SK-N-SH (cell line): Measurements from ENCODE around the gene ARAP1. TPM values are rescaled to one million over a fixed set of nuclear protein-coding genes. Genes with fewer than 3 reads are reported as not detected.

Source experiments
- CTCF ChIA-PET: fragments of 300-600, 350-600 bp; formaldehyde crosslinking; extraction: SDS; loops from one replicate; lab custom pipeline; 2021; lab: Yijun Ruan, JAX
- POLR2A ChIA-PET: fragments of 350-600 bp; sonication (Branson Sonifier 250); formaldehyde crosslinking; extraction: SDS; loops from one replicate; lab custom pipeline; 2020; ENCODE audit warnings: antibody characterized with exemption, inconsistent platforms; lab: Yijun Ruan, JAX
- DNase-seq: peaks from one replicate; pipeline ENCODE4 v3.0.0; 2012
- H2AFZ ChIP-seq: fragments of 200-600 bp; sonication (generic); 2 replicates; pipeline ENCODE4 v1.8.1; 2016; ENCODE audit warnings: antibody characterized with exemption, mild to moderate bottlenecking, low read depth
- H3F3A ChIP-seq: fragments of 200-600 bp; sonication (generic); replicated peaks from 2 replicates; pipeline ENCODE3; 2016; ENCODE audit warnings: antibody characterized with exemption, mild to moderate bottlenecking; ENCODE audit not compliant: insufficient read depth
- H3K27ac ChIP-seq, 2 experiments: fragments of 200-500 bp in 1 of 2; fragments of 200-600 bp in 1 of 2; sonication (Bioruptor generic) in 1 of 2; sonication (generic), shearing (Covaris generic) in 1 of 2; 2 replicates each; pipeline versions ENCODE4 v1.5.1 to v1.6.1; 2014 to 2016; ENCODE audit warnings: low read depth in 2 of 2, inconsistent platforms in 1 of 2, low read length in 1 of 2, mild to moderate bottlenecking in 1 of 2, mixed read lengths in 1 of 2
- H3K27me3 ChIP-seq: fragments of 200-600 bp; sonication (generic), shearing (Covaris generic); 2 replicates; pipeline ENCODE4 v1.6.1; 2016; ENCODE audit warnings: mixed run types; ENCODE audit not compliant: insufficient read depth
- H3K36me3 ChIP-seq, 2 experiments: fragments of 200-500 bp in 1 of 2; fragments of 200-600 bp in 1 of 2; sonication (Bioruptor generic) in 1 of 2; sonication (generic) in 1 of 2; replicated peaks in 1 of 2; 2 replicates each; pipeline versions ENCODE3 to v1.5.1; 2014 to 2016; ENCODE audit warnings: low read length in 1 of 2, mild to moderate bottlenecking in 1 of 2; ENCODE audit not compliant: insufficient read depth in 2 of 2, control insufficient read depth in 1 of 2
- H3K4me1 ChIP-seq, 2 experiments: fragments of 200-500 bp in 1 of 2; fragments of 200-600 bp in 1 of 2; sonication (Bioruptor generic) in 1 of 2; sonication (generic), shearing (Covaris generic) in 1 of 2; 2 replicates each; pipeline versions ENCODE4 v1.5.1 to v1.6.1; 2014 to 2016; ENCODE audit warnings: low read depth in 1 of 2, low read length in 1 of 2, mixed run types in 1 of 2; ENCODE audit not compliant: insufficient read depth in 2 of 2, control insufficient read depth in 1 of 2
- H3K4me2 ChIP-seq: fragments of 200-600 bp; sonication (generic), shearing (Covaris generic); 2 replicates; pipeline ENCODE4 v1.6.1; 2017; ENCODE audit warnings: mixed run types
- H3K4me3 ChIP-seq, 2 experiments: fragments of 200-500 bp in 1 of 2; fragments of 200-600 bp in 1 of 2; sonication (Bioruptor generic) in 1 of 2; sonication (generic), shearing (Covaris generic) in 1 of 2; 2 replicates each; pipeline versions ENCODE4 v1.5.1 to v1.8.1; 2014 to 2016; ENCODE audit warnings: low read depth in 2 of 2, inconsistent platforms in 1 of 2, low read length in 1 of 2, mild to moderate bottlenecking in 1 of 2, mixed read lengths in 1 of 2, moderate library complexity in 1 of 2
- H3K79me2 ChIP-seq: fragments of 200-600 bp; sonication (generic); 2 replicates; pipeline ENCODE4 v1.8.1; 2017; ENCODE audit warnings: mild to moderate bottlenecking; ENCODE audit not compliant: insufficient read depth
- H3K9ac ChIP-seq: fragments of 200-600 bp; sonication (generic); 2 replicates; pipeline ENCODE4 v1.6.1; 2017; ENCODE audit warnings: mixed run types
- H3K9me2 ChIP-seq: fragments of 200-600 bp; sonication (generic); 2 replicates; pipeline ENCODE4 v1.6.1; 2017; ENCODE audit warnings: mixed run types
- H3K9me3 ChIP-seq: fragments of 200-600 bp; sonication (generic); 2 replicates; pipeline ENCODE4 v1.6.1; 2017; ENCODE audit warnings: mixed run types, mild to moderate bottlenecking, moderate library complexity
- H4K20me1 ChIP-seq: fragments of 200-600 bp; sonication (generic); 2 replicates; pipeline ENCODE4 v1.6.1; 2017; ENCODE audit warnings: mild to moderate bottlenecking, mixed run types; ENCODE audit not compliant: insufficient read depth
- CHD2 ChIP-seq: fragments of 150-350 bp; IDR thresholded peaks from 2 replicates; pipeline ENCODE4 v1.6.1; 2018; ENCODE audit warnings: low read length; ENCODE audit not compliant: partially characterized antibody
- ELF1 ChIP-seq: IDR thresholded peaks from 2 replicates; pipeline ENCODE4 v1.4.0; 2012
- EZH2phosphoT487 ChIP-seq: fragments of 200-600 bp; sonication (generic); IDR thresholded peaks from 2 replicates; pipeline ENCODE4 v1.6.1; 2017; ENCODE audit warnings: low read depth, mixed run types, mild to moderate bottlenecking, antibody characterized with exemption, moderate library complexity, borderline replicate concordance
- FOSL2 ChIP-seq: IDR thresholded peaks from 2 replicates; pipeline ENCODE4 v1.4.0; 2012; ENCODE audit warnings: low read depth, mild to moderate bottlenecking, moderate library complexity, borderline replicate concordance
- FOXJ3 ChIP-seq: sonication (generic); formaldehyde crosslinking; IDR thresholded peaks from 2 replicates; pipeline ENCODE4 v1.5.1; 2020; ENCODE audit warnings: mild to moderate bottlenecking, missing genetic modification reagents
- GABPA ChIP-seq: IDR thresholded peaks from 2 replicates; pipeline ENCODE4 v1.4.0; 2012; ENCODE audit warnings: low read depth, mild to moderate bottlenecking
- JUND ChIP-seq: IDR thresholded peaks from 2 replicates; pipeline ENCODE4 v1.4.0; 2012
- MAX ChIP-seq: IDR thresholded peaks from 2 replicates; pipeline ENCODE4 v1.4.0; 2012; ENCODE audit warnings: low read depth
- MEF2A ChIP-seq: IDR thresholded peaks from 2 replicates; pipeline ENCODE4 v1.4.0; 2012; ENCODE audit warnings: low read depth, borderline replicate concordance
- NRF1 ChIP-seq: IDR thresholded peaks from 2 replicates; pipeline ENCODE4 v1.6.1; 2012; ENCODE audit warnings: low read depth, mild to moderate bottlenecking, low read length
- RCOR1 ChIP-seq: fragments of 150-350 bp; IDR thresholded peaks from 2 replicates; pipeline ENCODE4 v1.6.1; 2017; ENCODE audit warnings: antibody characterized with exemption, low read length
- RFX5 ChIP-seq: IDR thresholded peaks from 2 replicates; pipeline ENCODE4 v1.6.1; 2012; ENCODE audit warnings: mild to moderate bottlenecking, improper control_type of control experiment, low read length
- RXRA ChIP-seq: IDR thresholded peaks from 2 replicates; pipeline ENCODE4 v1.4.0; 2012; ENCODE audit warnings: low read depth, mild to moderate bottlenecking, borderline replicate concordance
- SMC3 ChIP-seq: IDR thresholded peaks from 2 replicates; pipeline ENCODE4 v1.6.1; 2012; ENCODE audit warnings: low read depth, low read length, improper control_type of control experiment
- TAF1 ChIP-seq: IDR thresholded peaks from 2 replicates; pipeline ENCODE4 v1.6.1; 2012; ENCODE audit warnings: low read depth, mild to moderate bottlenecking, low read length, moderate library complexity, borderline replicate concordance
- TCF12 ChIP-seq: IDR thresholded peaks from 2 replicates; pipeline ENCODE4 v1.4.0; 2012
- ZBTB33 ChIP-seq: IDR thresholded peaks from 2 replicates; pipeline ENCODE4 v1.4.0; 2012; ENCODE audit warnings: low read depth, borderline replicate concordance
- WGBS: methylation state at CpG from one replicate; pipeline ENCODE4 v1.1.6; 2017; ENCODE audit warnings: low lambda C conversion rate; 5-methylcytosine and 5-hydroxymethylcytosine counted together
- polyA plus RNA-seq, 3 experiments: library from polyadenylated mRNA; depleted of rRNA; stranded (reverse); fragments of >200 nt; gene quantifications; 2 replicates each; pipeline ENCODE4 v1.2.3, GENCODE V29; 2012
- TF ChIP-seq, protein P1 (sequence below): fragments of 150-350 bp; IDR thresholded peaks from 2 replicates; pipeline ENCODE4 v1.6.1; 2016; ENCODE audit warnings: mild to moderate bottlenecking, low read depth, low read length
- TF ChIP-seq, protein P2 (sequence below): IDR thresholded peaks from 2 replicates; pipeline ENCODE4; 2012

Gene ARAP1
- polyA plus RNA-seq, 1 of the 3 experiments (the other 2 are of a cell fraction), result 56.6 TPM

DNA sequence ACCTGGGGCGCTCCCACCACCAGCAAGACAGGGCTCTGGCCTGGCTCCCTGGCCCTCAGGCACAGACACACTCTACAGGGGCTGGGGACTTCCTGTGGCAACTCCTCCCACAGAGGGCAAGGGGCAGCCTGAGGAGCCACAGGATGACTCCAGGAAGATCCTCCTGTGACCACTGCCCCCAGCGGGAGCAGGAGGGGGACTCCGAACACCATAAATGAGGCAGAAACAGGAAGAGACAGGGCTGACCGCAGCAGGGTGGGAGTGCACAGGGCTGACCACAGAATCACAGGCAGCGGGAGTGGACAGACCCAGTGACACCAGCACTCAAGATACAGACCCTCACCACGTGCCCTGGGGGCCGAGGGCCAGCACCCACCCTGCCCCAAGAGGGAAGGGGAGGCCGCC lies 10.8 kb downstream of the ARAP1 start:
- no peaks in the 10 kb centered on the region; the same call in 1 of the 2 replicates for H4K20me1 ChIP-seq
- H3K4me1 ChIP-seq, result peaks cover 10 to 67% of the 10 kb centered on the region in 2 experiments
- no CpG with 5 or more reads among the region's 8 CpGs for WGBS
- peaks cover 26% of the 10 kb centered on the region; the same call in 1 of the 2 replicates for H3K79me2 ChIP-seq
- H3K9ac ChIP-seq, result no peak overlapping the region
- H2AFZ ChIP-seq, result no peak overlapping the region
- DNase-seq, result peak; percentile 53
- H3K9me3 ChIP-seq, result no peaks in the 10 kb centered on the region
- POLR2A ChIA-PET, result no interaction called here
- H3K36me3 ChIP-seq, result no peaks in the 10 kb centered on the region
- no peak overlapping the region for H3K4me2 ChIP-seq
- peaks cover 3% of the 10 kb centered on the region for H3F3A ChIP-seq
- H3K27ac ChIP-seq, result peak overlapping the region in 1 of 2 experiments; percentile 13; a peak in 1 of 4 replicates
- no peaks in the 10 kb centered on the region for H3K27me3 ChIP-seq
- no peak overlapping the region for H3K4me3 ChIP-seq
- TF ChIP-seq ELF1 (no peak), ZBTB33 (no peak), SMC3 (no peak), MAX (no peak), TCF12 (no peak), NRF1 (no peak), RXRA (no peak), RFX5 (no peak), MEF2A (no peak), FOSL2 (no peak), FOXJ3 (CRISPR knock-in tag) (no peak), CHD2 (no peak), EZH2phosphoT487 (no peak), TAF1 (no peak), JUND (no peak), RCOR1 (no peak), GABPA (no peak)
- TF ChIP-seq, protein P1, sequence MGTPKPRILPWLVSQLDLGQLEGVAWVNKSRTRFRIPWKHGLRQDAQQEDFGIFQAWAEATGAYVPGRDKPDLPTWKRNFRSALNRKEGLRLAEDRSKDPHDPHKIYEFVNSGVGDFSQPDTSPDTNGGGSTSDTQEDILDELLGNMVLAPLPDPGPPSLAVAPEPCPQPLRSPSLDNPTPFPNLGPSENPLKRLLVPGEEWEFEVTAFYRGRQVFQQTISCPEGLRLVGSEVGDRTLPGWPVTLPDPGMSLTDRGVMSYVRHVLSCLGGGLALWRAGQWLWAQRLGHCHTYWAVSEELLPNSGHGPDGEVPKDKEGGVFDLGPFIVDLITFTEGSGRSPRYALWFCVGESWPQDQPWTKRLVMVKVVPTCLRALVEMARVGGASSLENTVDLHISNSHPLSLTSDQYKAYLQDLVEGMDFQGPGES, result no peak
- TF ChIP-seq, protein P2, sequence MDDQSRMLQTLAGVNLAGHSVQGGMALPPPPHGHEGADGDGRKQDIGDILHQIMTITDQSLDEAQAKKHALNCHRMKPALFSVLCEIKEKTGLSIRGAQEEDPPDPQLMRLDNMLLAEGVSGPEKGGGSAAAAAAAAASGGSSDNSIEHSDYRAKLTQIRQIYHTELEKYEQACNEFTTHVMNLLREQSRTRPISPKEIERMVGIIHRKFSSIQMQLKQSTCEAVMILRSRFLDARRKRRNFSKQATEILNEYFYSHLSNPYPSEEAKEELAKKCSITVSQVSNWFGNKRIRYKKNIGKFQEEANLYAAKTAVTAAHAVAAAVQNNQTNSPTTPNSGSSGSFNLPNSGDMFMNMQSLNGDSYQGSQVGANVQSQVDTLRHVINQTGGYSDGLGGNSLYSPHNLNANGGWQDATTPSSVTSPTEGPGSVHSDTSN, result no peak
- H3K9me2 ChIP-seq, result no peaks in the 10 kb centered on the region
- CTCF ChIA-PET, result interaction anchor here (0.6 to 1.1 kb wide), 4 partner anchors 16 to 52 kb away, joined by 3 to 5 read pairs (median 4); no protein-coding TSS in a partner anchor
